K562 (cell line): ENCODE results near the gene RIIAD1. TPM values are rescaled to one million over a fixed set of nuclear protein-coding genes. Genes with fewer than 3 reads are reported as not detected.

Source experiments
- CCAR2 ChIP-seq: fragments of 200-400 bp; formaldehyde crosslinking; IDR thresholded peaks from 2 replicates; pipeline ENCODE4 v1.6.1; 2017; ENCODE audit warnings: mild to moderate bottlenecking, low read depth, low read length
- CTBP1 ChIP-seq: fragments of 450-650 bp; IDR thresholded peaks from 2 replicates; pipeline ENCODE4 v1.6.1; 2016; ENCODE audit warnings: borderline replicate concordance
- ETS2 ChIP-seq: IDR thresholded peaks from 2 replicates; pipeline ENCODE4 v1.6.1; 2016; ENCODE audit warnings: borderline replicate concordance, missing genetic modification characterization, mild to moderate bottlenecking, moderate library complexity, missing compliant biosample characterization; ENCODE audit not compliant: poor library complexity, severe bottlenecking
- FOXA1 ChIP-seq: fragments of 450-650 bp; IDR thresholded peaks from 2 replicates; pipeline ENCODE4 v1.6.1; 2016; ENCODE audit warnings: mild to moderate bottlenecking, borderline replicate concordance
- KAT8 ChIP-seq: fragments of 450-650 bp; IDR thresholded peaks from 2 replicates; pipeline ENCODE4 v1.6.1; 2016; ENCODE audit warnings: low read depth, mild to moderate bottlenecking
- KLF10 ChIP-seq: fragments of 250-450 bp; sonication (Bioruptor Pico); IDR thresholded peaks from 2 replicates; pipeline ENCODE4 v1.6.1; 2021; ENCODE audit warnings: matching md5 sums
- LARP7 ChIP-seq: fragments of 450-650 bp; IDR thresholded peaks from 2 replicates; pipeline ENCODE4 v1.6.1; 2016
- NCOA2 ChIP-seq, 2 experiments: fragments of 450-650 bp; IDR thresholded peaks; 2 replicates each; pipeline ENCODE4 v1.6.1; 2018; ENCODE audit warnings: mild to moderate bottlenecking in 2 of 2, moderate library complexity in 1 of 2; ENCODE audit not compliant: partially characterized antibody in 2 of 2
- PML ChIP-seq: IDR thresholded peaks from 2 replicates; pipeline ENCODE4 v1.6.1; 2012; ENCODE audit warnings: low read length, inconsistent platforms
- POLR3A ChIP-seq: IDR thresholded peaks from 2 replicates; pipeline ENCODE4 v1.6.1; 2011; ENCODE audit warnings: borderline replicate concordance, mild to moderate bottlenecking, moderate library complexity; ENCODE audit not compliant: insufficient read length, insufficient read depth; ENCODE audit errors: extremely low read depth
- RBFOX2 ChIP-seq: fragments of 200-400 bp; formaldehyde crosslinking; IDR thresholded peaks from 2 replicates; pipeline ENCODE4 v1.6.1; 2017; ENCODE audit warnings: low read depth, mild to moderate bottlenecking, low read length, moderate library complexity
- SREBF1 ChIP-seq: fragments of 150-350 bp; IDR thresholded peaks from 2 replicates; pipeline ENCODE4 v1.6.1; 2014; ENCODE audit warnings: antibody characterized with exemption, low read depth, low read length, borderline replicate concordance
- ZBTB7A ChIP-seq: IDR thresholded peaks from 2 replicates; pipeline ENCODE4 v1.6.1; 2011; ENCODE audit warnings: low read depth, mild to moderate bottlenecking, low read length, moderate library complexity, borderline replicate concordance; ENCODE audit not compliant: control insufficient read depth
- polyA plus RNA-seq, 8 experiments: library from polyadenylated mRNA; depleted of rRNA in 4 of 8; stranded (reverse) in 5 of 8; unstranded in 3 of 8; fragments of >200 nt; fragmentation: Nextera tagmentation in 2 of 8; fragmentation: Illumina TruSeq in 1 of 8; extraction: Ambion mirVana in 2 of 8; extraction: Trizol in 1 of 8; gene quantifications; 2 replicates each; pipeline versions ENCODE4 v1.2.1 to v1.2.3, GENCODE V29; 2011 to 2014; ENCODE audit warnings: inconsistent platforms in 1 of 8, missing spikeins in 1 of 8
- total RNA-seq, 7 experiments: library from RNA; depleted of rRNA in 6 of 7; stranded (reverse); fragments of >200 nt in 6 of 7; fragmentation: Illumina TruSeq in 2 of 7; extraction: Trizol in 2 of 7; gene quantifications; 2 replicates each; pipeline versions ENCODE4 v1.2.1 to v1.2.3, GENCODE V29; 2011 to 2021; ENCODE audit warnings: low replicate concordance in 1 of 7
- TF ChIP-seq, protein P1 (sequence below): fragments of 250-450 bp; sonication (Bioruptor Pico); IDR thresholded peaks from 2 replicates; pipeline ENCODE4 v1.8.0; 2021; ENCODE audit warnings: moderate library complexity, mild to moderate bottlenecking, inconsistent platforms
- TF ChIP-seq, protein P2 (sequence below): fragments of 450-650 bp; IDR thresholded peaks from 2 replicates; pipeline ENCODE4 v1.6.1; 2016; ENCODE audit warnings: borderline replicate concordance
- TF ChIP-seq, protein P3 (sequence below): sonication (generic); formaldehyde crosslinking; IDR thresholded peaks from 2 replicates; pipeline ENCODE4 v1.8.0; 2022; ENCODE audit warnings: missing genetic modification reagents, mild to moderate bottlenecking, borderline replicate concordance
- TF ChIP-seq, protein P4 (sequence below): fragments of 250-450 bp; sonication (Bioruptor Pico); IDR thresholded peaks from 2 replicates; pipeline ENCODE4 v1.9.0; 2021; ENCODE audit warnings: mild to moderate bottlenecking, inconsistent platforms

Gene RIIAD1
- total and polyA plus RNA-seq, 9 of the 15 experiments (the other 6 are each of a cell fraction or from before 2014, with no cell fraction given): not detected

DNA sequence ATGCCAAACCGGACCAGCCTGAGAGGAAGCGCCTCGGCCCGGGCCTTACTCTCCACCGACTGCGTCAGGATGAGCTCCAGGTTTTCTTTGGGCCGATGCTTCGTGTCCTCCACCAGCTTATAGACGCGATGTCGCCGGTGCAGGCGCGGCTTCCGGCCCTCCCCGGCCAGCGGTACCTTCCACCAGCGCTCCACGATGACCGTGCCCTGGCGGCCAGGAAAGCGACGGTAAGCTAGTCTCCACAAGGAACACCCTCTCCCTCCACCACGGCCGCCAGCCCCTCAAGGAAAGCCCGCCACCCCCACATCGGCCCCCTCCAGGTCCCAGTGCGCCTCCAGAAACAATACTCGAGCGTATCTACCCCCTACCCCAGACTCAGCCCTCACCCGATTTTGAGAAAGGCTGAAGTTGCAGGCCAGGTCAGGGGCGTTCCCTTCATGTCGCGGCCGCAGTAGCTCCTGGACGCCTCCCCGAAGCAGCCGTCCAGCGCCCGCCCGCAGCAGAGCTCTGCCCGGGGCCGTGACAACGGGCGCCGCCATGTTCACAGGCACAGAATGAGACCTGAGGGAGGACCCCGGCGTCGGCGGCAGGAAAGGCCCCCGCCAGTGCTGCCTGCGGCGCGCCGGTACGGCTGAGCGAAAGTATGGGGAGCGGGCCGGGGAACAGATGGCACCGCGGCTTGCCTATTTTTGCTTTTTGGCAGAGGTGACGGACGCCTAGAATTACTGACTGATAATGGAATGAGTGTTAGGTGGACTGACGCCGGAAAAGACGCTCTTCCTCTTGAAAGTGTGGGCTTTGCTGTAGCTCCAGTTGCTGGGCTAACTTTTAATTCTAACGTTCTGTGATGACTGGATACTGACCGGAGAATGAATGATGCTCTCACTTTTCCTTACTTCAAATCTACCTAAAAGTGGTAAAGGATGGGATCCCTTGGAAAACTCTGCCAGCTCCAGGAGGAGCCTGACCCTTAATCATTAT is 41.9 kb downstream of the RIIAD1 start, which contains the start of gene MRPL9 (continued):
- TF ChIP-seq ETS2 (tag) (no peak), PML (peak; percentile 62), POLR3A (no peak), CTBP1 (peak; percentile 71; the same call in 1 of the 2 replicates), KAT8 (no peak), ZBTB7A (0 out of 2 replicates have a peak, but pooled peaks have one; percentile 43), LARP7 (no peak), SREBF1 (no peak), NCOA2 (IDR thresholded peaks at IDR 0.05; ENCODE audit: partially characterized antibody in 2 of 2) (peak in 1 of 2 experiments; percentile 96), FOXA1 (no peak), RBFOX2 (peak; percentile 96), KLF10 (CRISPR knock-in tag) (no peak), CCAR2 (no peak)
- TF ChIP-seq, protein P1, sequence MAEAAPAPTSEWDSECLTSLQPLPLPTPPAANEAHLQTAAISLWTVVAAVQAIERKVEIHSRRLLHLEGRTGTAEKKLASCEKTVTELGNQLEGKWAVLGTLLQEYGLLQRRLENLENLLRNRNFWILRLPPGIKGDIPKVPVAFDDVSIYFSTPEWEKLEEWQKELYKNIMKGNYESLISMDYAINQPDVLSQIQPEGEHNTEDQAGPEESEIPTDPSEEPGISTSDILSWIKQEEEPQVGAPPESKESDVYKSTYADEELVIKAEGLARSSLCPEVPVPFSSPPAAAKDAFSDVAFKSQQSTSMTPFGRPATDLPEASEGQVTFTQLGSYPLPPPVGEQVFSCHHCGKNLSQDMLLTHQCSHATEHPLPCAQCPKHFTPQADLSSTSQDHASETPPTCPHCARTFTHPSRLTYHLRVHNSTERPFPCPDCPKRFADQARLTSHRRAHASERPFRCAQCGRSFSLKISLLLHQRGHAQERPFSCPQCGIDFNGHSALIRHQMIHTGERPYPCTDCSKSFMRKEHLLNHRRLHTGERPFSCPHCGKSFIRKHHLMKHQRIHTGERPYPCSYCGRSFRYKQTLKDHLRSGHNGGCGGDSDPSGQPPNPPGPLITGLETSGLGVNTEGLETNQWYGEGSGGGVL: no peak
- TF ChIP-seq, protein P2, sequence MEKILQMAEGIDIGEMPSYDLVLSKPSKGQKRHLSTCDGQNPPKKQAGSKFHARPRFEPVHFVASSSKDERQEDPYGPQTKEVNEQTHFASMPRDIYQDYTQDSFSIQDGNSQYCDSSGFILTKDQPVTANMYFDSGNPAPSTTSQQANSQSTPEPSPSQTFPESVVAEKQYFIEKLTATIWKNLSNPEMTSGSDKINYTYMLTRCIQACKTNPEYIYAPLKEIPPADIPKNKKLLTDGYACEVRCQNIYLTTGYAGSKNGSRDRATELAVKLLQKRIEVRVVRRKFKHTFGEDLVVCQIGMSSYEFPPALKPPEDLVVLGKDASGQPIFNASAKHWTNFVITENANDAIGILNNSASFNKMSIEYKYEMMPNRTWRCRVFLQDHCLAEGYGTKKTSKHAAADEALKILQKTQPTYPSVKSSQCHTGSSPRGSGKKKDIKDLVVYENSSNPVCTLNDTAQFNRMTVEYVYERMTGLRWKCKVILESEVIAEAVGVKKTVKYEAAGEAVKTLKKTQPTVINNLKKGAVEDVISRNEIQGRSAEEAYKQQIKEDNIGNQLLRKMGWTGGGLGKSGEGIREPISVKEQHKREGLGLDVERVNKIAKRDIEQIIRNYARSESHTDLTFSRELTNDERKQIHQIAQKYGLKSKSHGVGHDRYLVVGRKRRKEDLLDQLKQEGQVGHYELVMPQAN: peak; percentile 87
- TF ChIP-seq, protein P3, sequence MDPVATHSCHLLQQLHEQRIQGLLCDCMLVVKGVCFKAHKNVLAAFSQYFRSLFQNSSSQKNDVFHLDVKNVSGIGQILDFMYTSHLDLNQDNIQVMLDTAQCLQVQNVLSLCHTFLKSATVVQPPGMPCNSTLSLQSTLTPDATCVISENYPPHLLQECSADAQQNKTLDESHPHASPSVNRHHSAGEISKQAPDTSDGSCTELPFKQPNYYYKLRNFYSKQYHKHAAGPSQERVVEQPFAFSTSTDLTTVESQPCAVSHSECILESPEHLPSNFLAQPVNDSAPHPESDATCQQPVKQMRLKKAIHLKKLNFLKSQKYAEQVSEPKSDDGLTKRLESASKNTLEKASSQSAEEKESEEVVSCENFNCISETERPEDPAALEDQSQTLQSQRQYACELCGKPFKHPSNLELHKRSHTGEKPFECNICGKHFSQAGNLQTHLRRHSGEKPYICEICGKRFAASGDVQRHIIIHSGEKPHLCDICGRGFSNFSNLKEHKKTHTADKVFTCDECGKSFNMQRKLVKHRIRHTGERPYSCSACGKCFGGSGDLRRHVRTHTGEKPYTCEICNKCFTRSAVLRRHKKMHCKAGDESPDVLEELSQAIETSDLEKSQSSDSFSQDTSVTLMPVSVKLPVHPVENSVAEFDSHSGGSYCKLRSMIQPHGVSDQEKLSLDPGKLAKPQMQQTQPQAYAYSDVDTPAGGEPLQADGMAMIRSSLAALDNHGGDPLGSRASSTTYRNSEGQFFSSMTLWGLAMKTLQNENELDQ (CRISPR knock-in tag): no peak
- TF ChIP-seq, protein P4, sequence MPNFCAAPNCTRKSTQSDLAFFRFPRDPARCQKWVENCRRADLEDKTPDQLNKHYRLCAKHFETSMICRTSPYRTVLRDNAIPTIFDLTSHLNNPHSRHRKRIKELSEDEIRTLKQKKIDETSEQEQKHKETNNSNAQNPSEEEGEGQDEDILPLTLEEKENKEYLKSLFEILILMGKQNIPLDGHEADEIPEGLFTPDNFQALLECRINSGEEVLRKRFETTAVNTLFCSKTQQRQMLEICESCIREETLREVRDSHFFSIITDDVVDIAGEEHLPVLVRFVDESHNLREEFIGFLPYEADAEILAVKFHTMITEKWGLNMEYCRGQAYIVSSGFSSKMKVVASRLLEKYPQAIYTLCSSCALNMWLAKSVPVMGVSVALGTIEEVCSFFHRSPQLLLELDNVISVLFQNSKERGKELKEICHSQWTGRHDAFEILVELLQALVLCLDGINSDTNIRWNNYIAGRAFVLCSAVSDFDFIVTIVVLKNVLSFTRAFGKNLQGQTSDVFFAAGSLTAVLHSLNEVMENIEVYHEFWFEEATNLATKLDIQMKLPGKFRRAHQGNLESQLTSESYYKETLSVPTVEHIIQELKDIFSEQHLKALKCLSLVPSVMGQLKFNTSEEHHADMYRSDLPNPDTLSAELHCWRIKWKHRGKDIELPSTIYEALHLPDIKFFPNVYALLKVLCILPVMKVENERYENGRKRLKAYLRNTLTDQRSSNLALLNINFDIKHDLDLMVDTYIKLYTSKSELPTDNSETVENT (CRISPR knock-in tag): 0 out of 2 replicates have a peak, but pooled peaks have one; percentile 15
